Vagina (tissue), 2 donors: ENCODE measurements around the gene TMEM242. TPM values are rescaled to one million over a fixed set of nuclear protein-coding genes. Genes with fewer than 3 reads are reported as not detected.
A peak's percentile ranks its signal among the peaks of the same experiment; 100 is the strongest.

ENCODE experiments used
- DNase-seq, 2 donors: peaks; one replicate each; pipeline ENCODE4 v3.0.0-alpha.2; 2017; ENCODE audit errors: extremely low spot score in 2 of 2
- H3K27ac ChIP-seq: fragments of 200-600 bp; sonication (generic); one replicate; pipeline ENCODE4 v1.5.1; 2019
- H3K27me3 ChIP-seq: fragments of 200-600 bp; sonication (generic); one replicate; pipeline ENCODE4 v1.5.1; 2019
- H3K36me3 ChIP-seq, 2 donors: fragments of 200-600 bp; sonication (generic); one replicate each; pipeline ENCODE4 v1.5.1; 2017 to 2019
- H3K4me1 ChIP-seq: fragments of 200-600 bp; sonication (generic); one replicate; pipeline ENCODE4 v1.5.1; 2019
- H3K4me3 ChIP-seq, 2 donors: fragments of 200-600 bp; sonication (generic); 1 replicate in 1 of 2; 2 replicates in 1 of 2; pipeline ENCODE4 v1.5.1; 2016 to 2019
- H3K9me3 ChIP-seq: fragments of 200-600 bp; sonication (generic); one replicate; pipeline ENCODE4 v1.5.1; 2019
- POLR2A ChIP-seq, 2 donors: fragments of 450-650 bp; IDR thresholded peaks; one replicate each; pipeline ENCODE4 v1.6.1; 2017; ENCODE audit warnings: antibody characterized with exemption in 2 of 2, mild to moderate bottlenecking in 2 of 2, moderate library complexity in 2 of 2
- POLR2AphosphoS5 ChIP-seq, 2 donors: sonication (generic); formaldehyde crosslinking; IDR thresholded peaks; one replicate each; pipeline ENCODE4 v1.9.0; 2017; ENCODE audit warnings: antibody characterized with exemption in 2 of 2, mild to moderate bottlenecking in 2 of 2, low read depth in 1 of 2; ENCODE audit not compliant: insufficient read depth in 1 of 2
- intact Hi-C: fragments of 100-400 bp; cut with DNase I; formaldehyde crosslinking; loops from one replicate; pipeline ENCODE4 v1.15.1; 2023
- total RNA-seq: library from RNA; depleted of rRNA; stranded (reverse); fragments of >200 nt; gene quantifications from one replicate; pipeline ENCODE4 v1.2.3, GENCODE V29; 2016
- TF ChIP-seq, protein P1 (sequence below), 3 experiments: fragments of 450-650 bp in 2 of 3; fragments of 200-600 bp in 1 of 3; sonication (generic) in 1 of 3; IDR thresholded peaks; one replicate each; pipeline ENCODE4 v1.5.1; 2017 to 2019; ENCODE audit warnings: antibody characterized with exemption in 3 of 3, mild to moderate bottlenecking in 2 of 3, moderate library complexity in 2 of 3

Gene TMEM242
- total RNA-seq, 1 donor from 2014 or later: 6.1 TPM

DNA sequence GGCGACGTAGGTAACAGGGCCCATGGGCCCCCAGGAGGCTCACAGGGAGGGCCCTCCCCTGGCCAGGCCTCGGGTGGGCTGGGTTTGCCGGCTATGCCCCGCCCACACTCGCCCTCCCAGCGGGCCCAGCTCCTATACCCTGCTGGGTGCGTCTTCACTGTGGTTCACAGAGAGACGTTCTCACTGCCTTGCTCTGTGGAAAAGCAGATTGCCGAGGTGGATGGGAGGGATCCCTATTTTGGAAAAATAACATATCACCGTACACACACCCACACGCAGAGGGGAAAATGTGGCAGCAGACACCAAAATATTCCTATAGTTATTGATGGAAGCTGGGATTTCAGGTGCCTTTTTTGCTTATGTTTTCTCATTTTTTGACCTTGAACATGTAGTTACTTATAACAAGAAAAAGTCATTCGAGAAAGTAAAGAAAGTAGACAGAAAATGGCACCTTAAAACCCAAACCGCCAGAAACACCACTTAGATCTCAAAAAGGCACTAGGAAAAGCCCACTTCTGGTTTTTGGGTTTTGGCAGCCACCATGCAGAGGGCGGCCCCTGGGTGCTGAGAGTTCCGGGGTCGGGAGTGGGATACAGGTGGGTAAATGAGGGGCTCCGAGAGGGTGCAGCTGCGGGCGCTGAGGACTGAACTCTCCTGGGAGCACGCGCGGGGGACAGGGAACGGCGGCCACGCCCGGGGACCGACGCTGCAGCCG lies 49.4 kb downstream of the TMEM242 start:
- Histone ChIP-seq H3K27me3 (no peaks in the 10 kb centered on the region), H3K9me3 (no peaks in the 10 kb centered on the region), H3K4me3 (peak overlapping the region; percentile 53 to 57), H3K4me1 (peaks cover 40% of the 10 kb centered on the region), H3K27ac (peak overlapping the region; percentile 89), H3K36me3 (no peaks in the 10 kb centered on the region)
- DNase-seq: peak in 1 of 2 donors; percentile 86
- intact Hi-C loops: loop anchor here (2.0 to 10.0 kb wide), 2 partner anchors 39 to 229 kb away; no protein-coding TSS in a partner anchor
- TF ChIP-seq, protein P1, sequence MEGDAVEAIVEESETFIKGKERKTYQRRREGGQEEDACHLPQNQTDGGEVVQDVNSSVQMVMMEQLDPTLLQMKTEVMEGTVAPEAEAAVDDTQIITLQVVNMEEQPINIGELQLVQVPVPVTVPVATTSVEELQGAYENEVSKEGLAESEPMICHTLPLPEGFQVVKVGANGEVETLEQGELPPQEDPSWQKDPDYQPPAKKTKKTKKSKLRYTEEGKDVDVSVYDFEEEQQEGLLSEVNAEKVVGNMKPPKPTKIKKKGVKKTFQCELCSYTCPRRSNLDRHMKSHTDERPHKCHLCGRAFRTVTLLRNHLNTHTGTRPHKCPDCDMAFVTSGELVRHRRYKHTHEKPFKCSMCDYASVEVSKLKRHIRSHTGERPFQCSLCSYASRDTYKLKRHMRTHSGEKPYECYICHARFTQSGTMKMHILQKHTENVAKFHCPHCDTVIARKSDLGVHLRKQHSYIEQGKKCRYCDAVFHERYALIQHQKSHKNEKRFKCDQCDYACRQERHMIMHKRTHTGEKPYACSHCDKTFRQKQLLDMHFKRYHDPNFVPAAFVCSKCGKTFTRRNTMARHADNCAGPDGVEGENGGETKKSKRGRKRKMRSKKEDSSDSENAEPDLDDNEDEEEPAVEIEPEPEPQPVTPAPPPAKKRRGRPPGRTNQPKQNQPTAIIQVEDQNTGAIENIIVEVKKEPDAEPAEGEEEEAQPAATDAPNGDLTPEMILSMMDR (IDR thresholded peaks at IDR 0.05): no peak
- TF ChIP-seq POLR2AphosphoS5 (IDR thresholded peaks at IDR 0.05; ENCODE audit: insufficient read depth in 1 of 2, low read depth in 1 of 2) (no peak), POLR2A (IDR thresholded peaks at IDR 0.05) (no peak)

DNA sequence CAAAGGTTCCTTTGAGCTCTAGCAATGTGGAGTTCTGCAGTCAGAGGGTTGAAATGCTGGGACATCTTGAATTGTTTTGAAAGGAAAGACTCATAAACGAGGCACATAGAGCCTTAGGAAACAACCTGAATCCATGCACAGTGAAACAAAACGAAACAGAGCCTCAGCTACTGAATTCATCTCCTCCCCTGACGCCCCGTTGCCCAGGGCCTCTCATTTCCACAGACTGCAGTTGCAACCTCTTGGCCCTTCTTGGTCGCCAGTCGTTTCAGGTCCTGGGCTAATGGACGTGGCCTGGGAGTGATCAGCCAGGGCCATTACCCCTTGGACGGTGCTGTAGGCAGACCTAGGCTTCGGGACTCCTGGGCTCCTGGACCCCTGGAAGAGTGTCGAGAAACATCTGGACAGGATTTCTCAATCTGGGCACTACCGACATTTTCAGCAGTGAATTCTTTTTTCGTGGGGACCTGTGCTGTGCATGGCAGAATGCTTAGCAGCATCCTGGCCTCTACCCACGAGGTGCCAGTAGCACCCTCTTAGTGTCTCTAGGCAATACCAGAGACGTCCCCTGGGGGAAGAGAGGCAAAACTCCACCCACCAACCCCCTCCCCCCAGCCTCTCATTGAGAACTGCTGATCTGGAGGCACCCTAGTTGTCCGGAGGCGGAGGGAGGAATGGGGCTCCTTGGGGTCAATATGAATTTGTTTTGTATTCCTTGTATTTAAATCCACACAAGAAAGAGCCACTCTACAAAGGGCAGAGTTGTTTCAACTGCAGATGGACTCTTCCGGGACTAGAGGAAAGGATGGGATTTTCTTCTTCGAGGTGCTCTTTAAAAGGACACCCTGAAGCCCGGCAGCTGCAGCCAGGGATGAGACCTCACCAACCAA lies 50.2 kb downstream of the TMEM242 start:
- intact Hi-C loops: loop anchor here (10.0 kb wide), 1 partner anchor 228 kb away; no protein-coding TSS in a partner anchor
- peak overlapping the region; percentile 89 for H3K27ac ChIP-seq
- no peak for TF ChIP-seq POLR2A (IDR thresholded peaks at IDR 0.05)
- peak in 1 of 2 donors; percentile 61 for TF ChIP-seq POLR2AphosphoS5 (IDR thresholded peaks at IDR 0.05; ENCODE audit: insufficient read depth in 1 of 2, low read depth in 1 of 2)
- peak in 1 of 2 donors; percentile 87 for DNase-seq
- no peaks in the 10 kb centered on the region for H3K36me3 ChIP-seq
- no peak overlapping the region for H3K4me3 ChIP-seq
- no peaks in the 10 kb centered on the region for H3K9me3 ChIP-seq
- H3K27me3 ChIP-seq: no peaks in the 10 kb centered on the region
- H3K4me1 ChIP-seq: peaks cover 47% of the 10 kb centered on the region

DNA sequence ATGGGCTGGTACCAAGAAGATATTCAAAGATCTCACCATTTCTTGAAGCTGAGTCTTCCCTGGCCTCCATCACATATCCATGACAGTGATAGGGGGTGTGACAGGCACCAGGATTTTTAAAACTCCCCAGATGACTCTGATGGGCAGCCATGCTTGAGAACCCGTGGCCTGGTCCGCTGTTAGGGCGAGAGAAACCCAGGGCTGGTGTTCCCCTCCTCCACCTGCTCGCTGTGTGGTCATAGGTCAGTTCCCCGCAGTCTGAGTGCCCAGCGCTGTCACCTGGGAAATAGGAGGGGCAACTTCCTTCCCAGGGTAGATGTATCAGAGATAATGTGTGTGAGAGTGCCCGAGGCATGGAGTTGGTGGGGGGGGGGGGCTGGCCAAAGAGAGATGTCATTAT lies 50.9 kb downstream of the TMEM242 start:
- Histone ChIP-seq H3K36me3 (no peaks in the 10 kb centered on the region), H3K27ac (peak overlapping the region; percentile 89), H3K4me3 (no peak overlapping the region), H3K9me3 (no peaks in the 10 kb centered on the region), H3K4me1 (peaks cover 47% of the 10 kb centered on the region), H3K27me3 (no peaks in the 10 kb centered on the region)
- no peak for DNase-seq
- intact Hi-C loops: loop anchor here (10.0 kb wide), 1 partner anchor 228 kb away; no protein-coding TSS in a partner anchor
- TF ChIP-seq, protein P1 (IDR thresholded peaks at IDR 0.05): no peak
- no peak for TF ChIP-seq POLR2AphosphoS5 (IDR thresholded peaks at IDR 0.05; ENCODE audit: insufficient read depth in 1 of 2, low read depth in 1 of 2)
- no peak for TF ChIP-seq POLR2A (IDR thresholded peaks at IDR 0.05)

DNA sequence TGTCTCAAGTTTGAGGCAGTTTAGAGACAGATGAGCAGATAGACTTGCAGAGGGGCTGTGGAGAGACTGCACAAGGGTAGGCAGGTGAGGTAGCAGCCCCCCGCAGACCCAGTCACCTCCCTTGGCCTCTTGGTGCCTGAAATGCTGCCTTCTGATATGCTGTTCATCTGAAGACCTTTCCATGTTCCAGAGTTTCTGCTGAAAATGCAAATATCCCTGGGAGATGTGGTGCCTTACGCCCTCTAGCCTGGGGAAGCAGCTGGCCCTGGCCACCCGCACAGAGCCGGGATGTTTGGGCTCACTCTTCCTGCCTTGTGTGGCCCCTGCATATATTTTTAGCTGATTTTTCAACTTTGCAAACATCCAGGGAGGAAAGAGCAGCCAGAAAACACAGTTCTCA lies 51.4 kb downstream of the TMEM242 start:
- no peak for TF ChIP-seq POLR2AphosphoS5 (IDR thresholded peaks at IDR 0.05; ENCODE audit: insufficient read depth in 1 of 2, low read depth in 1 of 2)
- TF ChIP-seq, protein P1 (IDR thresholded peaks at IDR 0.05): no peak
- TF ChIP-seq POLR2A (IDR thresholded peaks at IDR 0.05): no peak
- intact Hi-C loops: loop anchor here (10.0 kb wide), 1 partner anchor 227 kb away; no protein-coding TSS in a partner anchor
- Histone ChIP-seq H3K27ac (peak overlapping the region; percentile 89), H3K27me3 (no peaks in the 10 kb centered on the region), H3K36me3 (no peaks in the 10 kb centered on the region), H3K4me3 (no peak overlapping the region), H3K4me1 (peaks cover 47% of the 10 kb centered on the region), H3K9me3 (no peaks in the 10 kb centered on the region)
- DNase-seq: no peak

DNA sequence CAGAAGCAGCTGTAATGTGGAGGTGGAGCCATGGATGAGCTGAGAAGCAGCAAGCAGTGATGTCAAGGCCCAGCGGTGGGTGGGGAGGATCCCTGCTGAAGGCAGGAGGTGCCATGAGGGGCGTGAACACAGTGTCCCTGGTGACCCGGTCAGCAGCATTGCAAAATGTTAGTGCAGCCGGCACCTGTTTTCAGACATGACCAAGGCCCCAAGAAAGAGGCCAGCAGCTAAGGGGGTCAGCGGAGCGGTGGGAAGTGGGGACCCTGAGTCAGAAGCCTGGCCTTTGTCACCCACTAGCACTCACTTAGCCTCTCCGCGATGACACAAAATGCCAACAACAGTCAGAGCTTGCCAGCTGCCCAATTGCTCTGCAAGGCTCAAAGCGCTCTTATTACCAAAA lies 51.9 kb downstream of the TMEM242 start:
- no peaks in the 10 kb centered on the region for H3K27me3 ChIP-seq
- intact Hi-C loops: loop anchor here (10.0 kb wide), 1 partner anchor 227 kb away; no protein-coding TSS in a partner anchor
- no peaks in the 10 kb centered on the region for H3K9me3 ChIP-seq
- no peak overlapping the region for H3K4me3 ChIP-seq
- H3K27ac ChIP-seq: no peak overlapping the region
- TF ChIP-seq, protein P1 (IDR thresholded peaks at IDR 0.05): no peak
- TF ChIP-seq POLR2AphosphoS5 (IDR thresholded peaks at IDR 0.05; ENCODE audit: insufficient read depth in 1 of 2, low read depth in 1 of 2): no peak
- no peak for TF ChIP-seq POLR2A (IDR thresholded peaks at IDR 0.05)
- H3K36me3 ChIP-seq: no peaks in the 10 kb centered on the region
- no peak for DNase-seq
- H3K4me1 ChIP-seq: peaks cover 47% of the 10 kb centered on the region
